Trophoblast cell (in vitro differentiated cells and primary cell): ENCODE results near the gene MEIOB.

ENCODE experiments used
- DNase-seq, 2 donors: peaks; one replicate each; pipeline ENCODE4 v3.0.0-alpha.2; 2016
- H2AFZ ChIP-seq: 2 replicates; pipeline ENCODE4 v1.6.1; 2013; ENCODE audit warnings: low read length, moderate library complexity, mild to moderate bottlenecking; ENCODE audit not compliant: insufficient read depth, poor library complexity
- H2AK5ac ChIP-seq: 2 replicates; pipeline ENCODE4 v1.6.1; 2013; ENCODE audit warnings: mild to moderate bottlenecking, low read length
- H2BK120ac ChIP-seq: 2 replicates; pipeline ENCODE4 v1.6.1; 2013; ENCODE audit warnings: low read length, mild to moderate bottlenecking, moderate library complexity; ENCODE audit not compliant: insufficient read depth, poor library complexity
- H2BK12ac ChIP-seq: 2 replicates; pipeline ENCODE4 v1.6.1; 2013; ENCODE audit warnings: mild to moderate bottlenecking, low read length, moderate library complexity
- H2BK5ac ChIP-seq: 2 replicates; pipeline ENCODE4 v1.6.1; 2013; ENCODE audit warnings: low read length, low read depth, moderate library complexity, mild to moderate bottlenecking; ENCODE audit not compliant: poor library complexity
- H3K14ac ChIP-seq: 2 replicates; pipeline ENCODE4 v1.6.1; 2013; ENCODE audit warnings: mild to moderate bottlenecking, low read length
- H3K18ac ChIP-seq: 2 replicates; pipeline ENCODE4 v1.6.1; 2013; ENCODE audit warnings: mild to moderate bottlenecking, low read length
- H3K23ac ChIP-seq: 2 replicates; pipeline ENCODE4 v1.6.1; 2013; ENCODE audit warnings: low read length
- H3K27ac ChIP-seq: 2 replicates; pipeline ENCODE4 v1.5.1; 2013; ENCODE audit warnings: low read depth, mild to moderate bottlenecking, inconsistent platforms, low read length, moderate library complexity
- H3K27me3 ChIP-seq: 2 replicates; pipeline ENCODE4 v1.6.1; 2013; ENCODE audit warnings: inconsistent platforms, mild to moderate bottlenecking, low read length, moderate library complexity; ENCODE audit not compliant: insufficient read depth
- H3K36me3 ChIP-seq, 2 experiments: 1 replicate in 1 of 2; 2 replicates in 1 of 2; pipeline ENCODE4 v1.6.1; 2013; ENCODE audit warnings: low read length in 2 of 2, mild to moderate bottlenecking in 2 of 2, moderate library complexity in 1 of 2; ENCODE audit not compliant: insufficient read depth in 2 of 2, control insufficient read depth in 1 of 2
- H3K4ac ChIP-seq: 2 replicates; pipeline ENCODE4 v1.6.1; 2013; ENCODE audit warnings: low read depth, mild to moderate bottlenecking, low read length, moderate library complexity
- H3K4me1 ChIP-seq, 2 experiments: 1 replicate in 1 of 2; 2 replicates in 1 of 2; pipeline ENCODE4 v1.6.1; 2013; ENCODE audit warnings: low read length in 2 of 2, mild to moderate bottlenecking in 2 of 2, moderate library complexity in 1 of 2; ENCODE audit not compliant: insufficient read depth in 2 of 2, control insufficient read depth in 1 of 2
- H3K4me2 ChIP-seq: 2 replicates; pipeline ENCODE4 v1.6.1; 2013; ENCODE audit warnings: inconsistent platforms, mild to moderate bottlenecking, low read length, moderate library complexity
- H3K4me3 ChIP-seq: 2 replicates; pipeline ENCODE4 v1.5.1; 2013; ENCODE audit warnings: mild to moderate bottlenecking, low read depth, low read length, inconsistent platforms
- H3K79me1 ChIP-seq: one replicate; pipeline ENCODE4 v1.6.1; 2013; ENCODE audit warnings: low read length
- H3K79me2 ChIP-seq: 2 replicates; pipeline ENCODE4 v1.6.1; 2013; ENCODE audit warnings: low read length, mild to moderate bottlenecking; ENCODE audit not compliant: control insufficient read depth, insufficient read depth, poor library complexity
- H3K9ac ChIP-seq: 2 replicates; pipeline ENCODE4 v1.6.1; 2013; ENCODE audit warnings: mild to moderate bottlenecking, low read length
- H3K9me3 ChIP-seq: 2 replicates; pipeline ENCODE4 v1.6.1; 2013; ENCODE audit warnings: low read depth, mild to moderate bottlenecking, control low read depth, inconsistent platforms, low read length; ENCODE audit not compliant: insufficient read depth
- H4K12ac ChIP-seq: 2 replicates; pipeline ENCODE4 v1.6.1; 2013; ENCODE audit warnings: low read depth, mild to moderate bottlenecking, low read length, moderate library complexity
- H4K8ac ChIP-seq: 2 replicates; pipeline ENCODE4 v1.6.1; 2013; ENCODE audit warnings: low read depth, mild to moderate bottlenecking, low read length, moderate library complexity
- H4K91ac ChIP-seq: one replicate; pipeline ENCODE4 v1.6.1; 2013; ENCODE audit warnings: low read depth, mild to moderate bottlenecking, low read length, moderate library complexity
- WGBS: extraction: QIAGEN DNeasy Blood & Tissue Kit; methylation state at CpG from one replicate; pipeline ENCODE4 v1.1.7; 2013; ENCODE audit warnings: missing lambda C conversion rate; ENCODE audit not compliant: insufficient read length, insufficient coverage; ENCODE audit errors: extremely low coverage; 5-methylcytosine and 5-hydroxymethylcytosine counted together

The MEIOB gene

GRCh38 chr16:1890708-1891050 lies 18.7 kb upstream of the MEIOB start:
- no peak overlapping the region for H4K91ac ChIP-seq
- no peaks in the 10 kb centered on the region for H3K4me1 ChIP-seq
- H3K14ac ChIP-seq = no peak overlapping the region
- H3K23ac ChIP-seq = no peak overlapping the region
- no peaks in the 10 kb centered on the region for H3K36me3 ChIP-seq
- no peak overlapping the region for H3K18ac ChIP-seq
- H3K79me1 ChIP-seq = no peaks in the 10 kb centered on the region
- no peak overlapping the region for H2BK5ac ChIP-seq
- H2AFZ ChIP-seq = no peak overlapping the region
- WGBS = no CpG with 5 or more reads among the region's 4 CpGs
- no peak overlapping the region for H2AK5ac ChIP-seq
- H2BK12ac ChIP-seq = no peak overlapping the region
- no peak overlapping the region for H3K4me3 ChIP-seq
- no peak overlapping the region for H3K27ac ChIP-seq
- H4K12ac ChIP-seq = no peak overlapping the region
- H3K4me2 ChIP-seq = no peak overlapping the region
- no peak overlapping the region for H2BK120ac ChIP-seq
- no peak overlapping the region for H3K4ac ChIP-seq
- H3K27me3 ChIP-seq = no peaks in the 10 kb centered on the region
- no peak overlapping the region for H4K8ac ChIP-seq
- peaks cover 1% of the 10 kb centered on the region for H3K9me3 ChIP-seq
- no peak for DNase-seq
- H3K9ac ChIP-seq = peak overlapping the region; percentile 47
- H3K79me2 ChIP-seq = no peaks in the 10 kb centered on the region

DNA sequence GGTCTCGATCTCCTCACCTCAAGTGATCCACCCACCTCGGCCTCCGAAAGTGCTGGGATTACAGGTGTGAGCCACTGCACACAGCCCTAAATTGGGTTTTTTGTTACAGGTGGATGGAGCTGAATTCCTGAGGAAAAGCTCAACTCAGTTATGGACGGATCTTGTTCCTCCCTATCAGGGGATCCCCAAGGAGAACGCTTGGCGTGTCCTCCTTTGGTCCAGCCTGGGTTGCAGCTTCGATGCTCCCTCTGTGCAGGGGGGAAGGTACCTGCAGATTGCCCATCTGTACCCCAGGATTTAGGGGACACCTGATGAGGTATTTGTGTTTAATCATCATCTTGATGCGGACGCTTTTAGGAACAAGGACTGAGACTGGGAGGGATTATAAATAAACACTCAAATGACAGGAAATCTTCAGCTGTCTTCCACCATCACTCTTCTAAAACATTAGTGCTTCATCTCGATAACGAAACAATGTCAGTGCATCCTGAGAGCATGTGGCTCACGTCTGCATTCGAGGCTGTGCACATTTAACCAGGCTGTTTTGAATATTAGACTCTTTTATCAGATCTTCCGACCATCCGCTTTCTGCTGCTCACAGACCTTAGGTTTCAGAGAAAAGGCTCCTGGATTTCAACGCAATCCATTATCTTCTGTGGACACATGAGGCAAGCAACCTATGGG lies 18.2 kb upstream of the MEIOB start:
- no peak overlapping the region for H3K14ac ChIP-seq
- no peak overlapping the region for H2BK12ac ChIP-seq
- no peak overlapping the region for H2AK5ac ChIP-seq
- H2AFZ ChIP-seq = no peak overlapping the region
- no peak overlapping the region for H3K23ac ChIP-seq
- H3K9me3 ChIP-seq = peaks cover 1% of the 10 kb centered on the region
- no peaks in the 10 kb centered on the region for H3K79me1 ChIP-seq
- no peak overlapping the region for H3K27ac ChIP-seq
- no peaks in the 10 kb centered on the region for H3K36me3 ChIP-seq
- no peak overlapping the region for H4K8ac ChIP-seq
- no peak overlapping the region for H3K4me2 ChIP-seq
- no peaks in the 10 kb centered on the region for H3K79me2 ChIP-seq
- WGBS = no CpG with 5 or more reads among the region's 16 CpGs
- H3K18ac ChIP-seq = no peak overlapping the region
- H3K9ac ChIP-seq = peak overlapping the region; percentile 69
- H4K12ac ChIP-seq = no peak overlapping the region
- H2BK120ac ChIP-seq = no peak overlapping the region
- no peaks in the 10 kb centered on the region for H3K27me3 ChIP-seq
- no peak overlapping the region for H4K91ac ChIP-seq
- no peak overlapping the region for H2BK5ac ChIP-seq
- no peak overlapping the region for H3K4ac ChIP-seq
- no peak overlapping the region for H3K4me3 ChIP-seq
- no peaks in the 10 kb centered on the region for H3K4me1 ChIP-seq
- DNase-seq = no peak

- no peak overlapping the region for H3K14ac ChIP-seq
- H3K36me3 ChIP-seq = no peaks in the 10 kb centered on the region
- no peak overlapping the region for H3K23ac ChIP-seq
- H3K4ac ChIP-seq = no peak overlapping the region
- H3K79me2 ChIP-seq = no peaks in the 10 kb centered on the region
- no peak overlapping the region for H3K18ac ChIP-seq
- H2BK5ac ChIP-seq = no peak overlapping the region
- no peak overlapping the region for H2BK12ac ChIP-seq
- no peak overlapping the region for H3K9ac ChIP-seq
- H3K4me1 ChIP-seq = no peaks in the 10 kb centered on the region
- no peak overlapping the region for H2AFZ ChIP-seq
- no peak overlapping the region for H3K4me2 ChIP-seq
- H4K8ac ChIP-seq = no peak overlapping the region
- H2AK5ac ChIP-seq = no peak overlapping the region
- H3K27ac ChIP-seq = no peak overlapping the region
- H3K4me3 ChIP-seq = no peak overlapping the region
- no CpG with 5 or more reads among the region's 14 CpGs for WGBS
- no peak overlapping the region for H4K91ac ChIP-seq
- H3K27me3 ChIP-seq = no peaks in the 10 kb centered on the region
- no peak overlapping the region for H2BK120ac ChIP-seq
- no peaks in the 10 kb centered on the region for H3K9me3 ChIP-seq
- no peak overlapping the region for H4K12ac ChIP-seq
- no peaks in the 10 kb centered on the region for H3K79me1 ChIP-seq
- DNase-seq = no peak
Observed at GRCh38 chr16:1887711-1888354, 15.9 kb upstream of the MEIOB start.

- no peak overlapping the region for H2AK5ac ChIP-seq
- no peak overlapping the region for H3K4ac ChIP-seq
- no CpG with 5 or more reads among the region's 5 CpGs for WGBS
- H3K9me3 ChIP-seq = no peaks in the 10 kb centered on the region
- H3K36me3 ChIP-seq = no peaks in the 10 kb centered on the region
- H4K91ac ChIP-seq = no peak overlapping the region
- no peak overlapping the region for H2AFZ ChIP-seq
- peak; percentile 22 to 64 for DNase-seq
- H3K14ac ChIP-seq = no peak overlapping the region
- H3K9ac ChIP-seq = no peak overlapping the region
- no peaks in the 10 kb centered on the region for H3K27me3 ChIP-seq
- no peak overlapping the region for H2BK120ac ChIP-seq
- no peak overlapping the region for H3K4me3 ChIP-seq
- no peak overlapping the region for H2BK12ac ChIP-seq
- no peak overlapping the region for H4K12ac ChIP-seq
- H3K4me2 ChIP-seq = no peak overlapping the region
- no peak overlapping the region for H2BK5ac ChIP-seq
- no peak overlapping the region for H3K18ac ChIP-seq
- H3K23ac ChIP-seq = no peak overlapping the region
- no peak overlapping the region for H3K27ac ChIP-seq
- H3K79me2 ChIP-seq = no peaks in the 10 kb centered on the region
- H4K8ac ChIP-seq = no peak overlapping the region
- H3K79me1 ChIP-seq = no peaks in the 10 kb centered on the region
- H3K4me1 ChIP-seq = no peaks in the 10 kb centered on the region
Observed at GRCh38 chr16:1884889-1885288, 12.9 kb upstream of the MEIOB start.
